Measurements from ENCODE around the gene SUPT16H.
A peak's percentile ranks its signal among the peaks of the same experiment; 100 is the strongest.

- TF ChIP-seq CTCF (IDR thresholded peaks at IDR 0.05; ENCODE audit: poor library complexity, severe bottlenecking) (no peak), EZH2 (IDR thresholded peaks at IDR 0.05; ENCODE audit: borderline replicate concordance, insufficient read depth, low read length, poor library complexity, severe bottlenecking) (no peak), SMC3 (conservative IDR thresholded peaks at IDR 0.05; ENCODE audit: poor library complexity) (no peak), MXI1 (conservative IDR thresholded peaks at IDR 0.05; ENCODE audit: poor library complexity, severe bottlenecking) (peak; percentile 67), TAF1 (IDR thresholded peaks at IDR 0.05; ENCODE audit: low read depth) (no peak), POLR2AphosphoS5 (IDR thresholded peaks at IDR 0.05) (no peak), EP300 (conservative IDR thresholded peaks at IDR 0.05; ENCODE audit: poor library complexity, severe bottlenecking) (peak; percentile 99), RAD21 (conservative IDR thresholded peaks at IDR 0.05) (no peak)
Observed at GRCh38 chr14:21369949-21370679, 13.7 kb downstream of the SUPT16H start.
